HUES6 (cell line): ENCODE measurements around the gene MEA1.
"Not testable (repeated sequence)": the region's sequence is repeated elsewhere in the genome, so short reads cannot be mapped to it uniquely, and the experiment has no call there.

Source experiments
- H3K27ac ChIP-seq: 2 replicates; pipeline ENCODE4 v1.7.0; 2013; ENCODE audit warnings: low read depth, mild to moderate bottlenecking, low read length, inconsistent platforms
- H3K27me3 ChIP-seq: 2 replicates; pipeline ENCODE4 v1.6.1; 2013; ENCODE audit warnings: low read length; ENCODE audit not compliant: control insufficient read depth, insufficient read depth
- H3K36me3 ChIP-seq: 2 replicates; pipeline ENCODE4 v1.6.1; 2013; ENCODE audit warnings: low read length; ENCODE audit not compliant: control insufficient read depth, insufficient read depth
- H3K4me1 ChIP-seq: 2 replicates; pipeline ENCODE4 v1.6.1; 2013; ENCODE audit warnings: low read length; ENCODE audit not compliant: control insufficient read depth, insufficient read depth
- H3K4me3 ChIP-seq: 2 replicates; pipeline ENCODE4 v1.5.1; 2013; ENCODE audit warnings: low read depth, low read length
- H3K9ac ChIP-seq: one replicate; pipeline ENCODE4 v1.6.1; 2013; ENCODE audit warnings: mild to moderate bottlenecking, low read length
- H3K9me3 ChIP-seq: 2 replicates; pipeline ENCODE4 v1.6.1; 2013; ENCODE audit warnings: low read depth, low read length; ENCODE audit not compliant: control insufficient read depth, insufficient read depth

The MEA1 gene

GRCh38 chr6:43053545-43054205, 39.9 kb upstream of the MEA1 start, which contains the start of gene CUL7:
TSS of gene CUL7 (minus strand) at chr6:43053851. CDS start at chr6:43052788, 1,063 bp downstream.
- peak within 1 kb of the TSS; percentile 94 for H3K4me3 ChIP-seq
- H3K9me3 ChIP-seq, result no peaks in the 10 kb centered on the region
- H3K36me3 ChIP-seq, result peaks cover 53% of the 10 kb centered on the region

GRCh38 chr6:43052842-43053544, 39.2 kb upstream of the MEA1 start:
- Histone ChIP-seq H3K36me3 (peaks cover 55% of the 10 kb centered on the region), H3K4me3 (peak overlapping the region; percentile 94), H3K4me1 (peaks cover 12% of the 10 kb centered on the region), H3K9me3 (no peaks in the 10 kb centered on the region), H3K27ac (peak overlapping the region; percentile 88), H3K9ac (peak overlapping the region; percentile 97), H3K27me3 (no peaks in the 10 kb centered on the region)

More at GRCh38 chr6:43053545-43054205, 39.9 kb upstream of the MEA1 start, which contains the start of gene CUL7:
- H3K4me1 ChIP-seq, result peaks cover 17% of the 10 kb centered on the region
- no peaks in the 10 kb centered on the region for H3K27me3 ChIP-seq
- peak within 1 kb of the TSS; percentile 97 for H3K9ac ChIP-seq
- H3K27ac ChIP-seq, result peak within 1 kb of the TSS; percentile 88

GRCh38 chr6:43052225-43052841, 38.6 kb upstream of the MEA1 start:
- no peak overlapping the region for H3K27ac ChIP-seq
- no peaks in the 10 kb centered on the region for H3K27me3 ChIP-seq
- peak overlapping the region; percentile 97 for H3K9ac ChIP-seq
- peak overlapping the region; percentile 94 for H3K4me3 ChIP-seq
- H3K36me3 ChIP-seq, result peaks cover 56% of the 10 kb centered on the region
- H3K4me1 ChIP-seq, result peaks cover 12% of the 10 kb centered on the region
- H3K9me3 ChIP-seq, result no peaks in the 10 kb centered on the region

- H3K36me3 ChIP-seq, result peaks cover 65% of the 10 kb centered on the region
- H3K27me3 ChIP-seq, result no peaks in the 10 kb centered on the region
- no peak overlapping the region for H3K9ac ChIP-seq
- no peaks in the 10 kb centered on the region for H3K9me3 ChIP-seq
- no peak overlapping the region for H3K27ac ChIP-seq
- H3K4me1 ChIP-seq, result peaks cover 12% of the 10 kb centered on the region
- no peak overlapping the region for H3K4me3 ChIP-seq
Observed at GRCh38 chr6:43050981-43051380, 37.2 kb upstream of the MEA1 start.

- Histone ChIP-seq H3K4me3 (no peak overlapping the region), H3K9me3 (no peaks in the 10 kb centered on the region), H3K27ac (no peak overlapping the region), H3K9ac (no peak overlapping the region), H3K4me1 (peaks cover 11% of the 10 kb centered on the region; the same call in 1 of the 2 replicates), H3K36me3 (peaks cover 81% of the 10 kb centered on the region), H3K27me3 (no peaks in the 10 kb centered on the region)
Observed at GRCh38 chr6:43047998-43048397, 34.3 kb upstream of the MEA1 start.

- Histone ChIP-seq H3K4me3 (no peak overlapping the region), H3K36me3 (peaks cover 86% of the 10 kb centered on the region), H3K9ac (no peak overlapping the region), H3K9me3 (no peaks in the 10 kb centered on the region), H3K4me1 (no peaks in the 10 kb centered on the region), H3K27me3 (no peaks in the 10 kb centered on the region), H3K27ac (no peak overlapping the region)
Observed at GRCh38 chr6:43045371-43045930, 31.7 kb upstream of the MEA1 start.

GRCh38 chr6:43043310-43043709, 29.6 kb upstream of the MEA1 start:
- H3K27ac ChIP-seq, result no peak overlapping the region
- peaks cover 89% of the 10 kb centered on the region for H3K36me3 ChIP-seq

GRCh38 chr6:43041475-43041874, 27.7 kb upstream of the MEA1 start:
- not testable (repeated sequence) for H3K4me3 ChIP-seq, H3K4me1 ChIP-seq, H3K9me3 ChIP-seq, H3K27me3 ChIP-seq, H3K27ac ChIP-seq, H3K9ac ChIP-seq
- H3K36me3 ChIP-seq, result peaks cover 89% of the 10 kb centered on the region

More at GRCh38 chr6:43043310-43043709, 29.6 kb upstream of the MEA1 start:
- H3K9ac ChIP-seq, result no peak overlapping the region
- H3K4me3 ChIP-seq, result no peak overlapping the region
- no peaks in the 10 kb centered on the region for H3K9me3 ChIP-seq
- no peaks in the 10 kb centered on the region for H3K27me3 ChIP-seq
- H3K4me1 ChIP-seq, result no peaks in the 10 kb centered on the region

GRCh38 chr6:43040542-43041257, 27.0 kb upstream of the MEA1 start:
- peaks cover 86% of the 10 kb centered on the region for H3K36me3 ChIP-seq
- no peak overlapping the region for H3K9ac ChIP-seq
- no peak overlapping the region for H3K4me3 ChIP-seq
- H3K27me3 ChIP-seq, result no peaks in the 10 kb centered on the region
- H3K9me3 ChIP-seq, result no peaks in the 10 kb centered on the region
- no peak overlapping the region for H3K27ac ChIP-seq
- no peaks in the 10 kb centered on the region for H3K4me1 ChIP-seq

- Histone ChIP-seq H3K4me1 (no peaks in the 10 kb centered on the region), H3K27ac (no peak overlapping the region), H3K36me3 (peaks cover 84% of the 10 kb centered on the region), H3K27me3 (no peaks in the 10 kb centered on the region), H3K4me3 (no peak overlapping the region), H3K9me3 (no peaks in the 10 kb centered on the region), H3K9ac (no peak overlapping the region)
Observed at GRCh38 chr6:43038727-43039126, 25.0 kb upstream of the MEA1 start.
